Activated CD4-positive, alpha-beta T cell treated with anti-CD3 and anti-CD28 coated beads, Interleukin-2, Interleukin-4, amounts not matched to agents 100 ng/mL and 50 ng/mL, durations not matched to agents 16 hours and 8 hours (primary cell): ENCODE results near the gene GPR179.

ENCODE experiments used
- DNase-seq: peaks from one replicate; pipeline ENCODE4 v3.0.0-alpha.2; 2020; ENCODE audit warnings: low spot score

The GPR179 gene

DNA sequence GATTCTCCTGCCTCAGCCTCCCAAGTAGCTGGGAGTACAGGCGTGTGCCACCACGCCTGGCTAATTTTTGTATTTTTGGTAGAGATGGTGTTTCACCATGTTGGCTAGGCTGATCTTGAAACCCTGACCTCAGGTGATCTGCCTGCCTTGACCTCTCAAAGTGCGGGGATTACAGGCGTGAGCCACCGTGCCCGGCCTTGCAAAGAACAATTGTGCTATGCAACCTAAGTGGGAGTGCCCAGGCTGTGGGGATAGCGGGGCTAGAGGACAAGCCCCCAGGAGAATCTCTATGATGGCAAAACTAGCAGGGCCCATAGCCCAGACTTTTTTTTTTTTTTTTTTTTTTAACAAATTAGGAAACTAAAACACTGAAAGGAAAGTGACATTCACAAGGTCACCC, 2.0 kb upstream of the GPR179 start:
- DNase-seq: no peak

- no peak for DNase-seq
Observed at GRCh38 chr17:38344420-38344745, 627 bp upstream of the GPR179 start.

- no peak for DNase-seq
Observed at GRCh38 chr17:38342886-38343607, 709 bp downstream of the GPR179 start.

GRCh38 chr17:38341035-38341721, 2.6 kb downstream of the GPR179 start:
- DNase-seq: no peak

DNA sequence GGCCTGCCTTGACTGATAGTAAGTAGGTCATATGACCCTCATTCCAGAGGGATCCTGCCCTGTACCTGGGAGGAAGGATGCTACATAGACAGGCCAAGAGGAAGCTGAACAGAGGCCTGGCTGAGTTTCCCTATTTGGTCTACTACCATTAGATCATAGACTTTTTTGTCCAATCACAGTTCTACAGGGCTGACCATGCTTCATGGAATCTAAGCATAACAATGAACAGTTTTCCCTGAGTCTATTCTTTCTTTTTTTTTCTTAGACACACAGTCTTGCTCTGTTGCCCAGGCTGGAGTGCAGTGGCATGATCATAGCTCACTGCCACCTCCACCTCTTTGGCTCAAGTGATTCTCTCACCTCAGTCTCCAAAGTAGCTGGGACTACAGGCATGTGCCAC, 3.9 kb downstream of the GPR179 start:
- DNase-seq: no peak

GRCh38 chr17:38338535-38338934, 5.2 kb downstream of the GPR179 start:
- no peak for DNase-seq

DNA sequence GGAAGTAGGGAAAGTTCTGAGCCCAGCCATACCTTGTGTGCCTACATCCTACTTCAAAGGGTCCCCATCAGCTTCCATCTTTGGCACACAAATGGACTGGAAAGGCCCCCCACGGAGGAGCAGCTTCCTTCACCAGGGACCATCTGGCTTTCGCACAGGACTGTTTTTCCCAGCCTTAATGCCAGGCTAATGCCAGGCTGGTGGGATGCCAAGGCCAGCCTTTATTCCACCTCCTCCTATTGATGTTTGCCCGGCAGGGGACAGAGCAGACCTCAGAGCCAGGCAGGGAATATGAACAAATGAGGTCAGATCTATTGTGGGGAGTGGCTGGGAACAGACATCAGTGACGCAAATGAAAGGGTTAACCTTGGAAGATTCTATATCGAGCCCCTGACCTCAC, 5.7 kb downstream of the GPR179 start:
- no peak for DNase-seq

DNA sequence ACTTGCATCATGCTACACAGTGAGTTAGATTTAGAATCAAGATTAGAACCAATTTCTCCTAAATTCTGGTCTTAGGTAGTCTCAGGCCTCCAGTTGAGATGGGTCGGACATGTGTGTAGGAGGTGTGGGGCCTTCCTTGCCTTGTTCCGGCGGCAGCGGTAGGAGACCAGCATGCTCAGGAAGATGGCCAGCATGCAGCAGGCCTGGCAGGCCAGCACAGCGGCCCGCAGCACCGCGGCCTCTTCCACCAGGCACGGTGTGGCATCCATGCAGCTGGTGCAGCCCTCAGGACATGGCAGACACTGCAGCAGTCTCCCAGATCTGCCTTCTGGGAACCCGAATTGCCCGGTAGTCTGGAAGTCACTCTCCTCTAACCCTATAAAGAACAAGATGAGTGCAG, 6.9 kb downstream of the GPR179 start:
- DNase-seq: no peak

DNA sequence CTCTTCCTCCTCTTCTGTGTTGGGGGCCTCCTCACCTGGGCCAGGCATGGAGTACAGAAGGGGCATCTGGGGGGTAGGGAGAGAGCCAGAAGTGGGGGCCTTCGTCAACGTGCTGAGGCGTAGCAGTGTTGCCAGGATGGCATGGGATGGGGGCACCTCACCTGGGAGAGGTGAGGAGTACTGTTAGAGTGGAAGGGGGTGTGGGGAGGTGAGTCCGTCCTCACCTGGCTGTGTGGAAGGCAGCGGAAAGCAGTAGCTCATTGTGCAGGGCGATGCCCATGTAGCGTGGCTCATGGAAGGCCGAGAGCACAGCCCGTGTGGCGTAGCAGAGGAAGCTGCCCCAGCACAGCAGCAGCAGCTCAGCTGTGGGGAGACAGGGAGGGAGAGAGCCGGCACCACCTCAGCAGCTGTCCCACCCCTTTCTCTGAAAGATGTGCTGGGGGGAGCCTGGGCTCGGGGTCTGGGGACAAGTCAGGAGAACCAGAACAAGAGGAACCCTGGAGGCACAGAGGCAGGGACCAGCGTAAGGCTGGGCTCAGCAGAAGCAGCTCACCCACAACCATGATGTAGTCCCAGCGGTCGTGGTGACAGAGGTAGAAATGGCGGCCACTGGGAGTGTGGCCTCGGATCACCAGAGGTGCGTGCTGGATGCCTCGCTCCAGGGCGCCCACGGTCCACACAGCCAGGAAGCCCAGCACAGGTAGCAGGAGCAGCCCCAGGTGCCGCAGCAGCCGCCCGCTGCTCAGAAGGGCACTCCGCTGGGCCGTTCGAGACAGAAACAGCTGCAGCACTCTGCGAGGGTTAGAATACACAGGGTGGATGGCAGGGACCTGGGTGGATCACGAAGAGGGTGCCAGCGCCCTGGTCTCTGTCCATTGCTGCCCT, 9.0 kb downstream of the GPR179 start:
- no peak for DNase-seq

- peak; percentile 54 for DNase-seq
Observed at GRCh38 chr17:38333635-38334295, 10.0 kb downstream of the GPR179 start.

GRCh38 chr17:38332735-38333134, 11.0 kb downstream of the GPR179 start:
- no peak for DNase-seq

GRCh38 chr17:38330941-38331411, 12.8 kb downstream of the GPR179 start:
- DNase-seq: no peak

- DNase-seq: no peak
Observed at GRCh38 chr17:38329808-38330730, 13.7 kb downstream of the GPR179 start.

- no peak for DNase-seq
Observed at GRCh38 chr17:38329284-38329683, 14.5 kb downstream of the GPR179 start.

DNA sequence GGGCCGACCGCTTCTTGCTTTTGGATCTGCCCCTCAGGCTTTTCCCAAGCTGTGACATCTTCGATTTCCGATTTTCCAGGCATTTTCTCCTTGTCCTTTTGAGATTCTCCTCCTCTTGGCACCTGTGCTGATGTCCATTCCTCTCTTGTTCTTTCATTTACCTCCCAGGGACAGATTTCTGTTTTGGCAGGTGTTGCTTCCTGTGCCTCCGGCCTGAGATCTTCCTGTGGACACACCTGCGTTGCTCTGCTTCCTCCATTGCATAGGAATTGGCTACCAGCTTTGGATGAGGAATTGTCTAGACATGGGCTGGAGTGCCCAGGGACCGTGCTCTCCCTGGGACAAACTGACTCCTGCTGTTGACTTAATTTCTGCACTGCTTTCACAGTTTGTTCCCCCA, 15.1 kb downstream of the GPR179 start:
- DNase-seq: no peak

GRCh38 chr17:38327936-38328335, 15.8 kb downstream of the GPR179 start:
- no peak for DNase-seq

GRCh38 chr17:38326996-38327792, 16.6 kb downstream of the GPR179 start:
- DNase-seq: no peak

GRCh38 chr17:38325221-38325851, 18.4 kb downstream of the GPR179 start:
- DNase-seq: no peak

DNA sequence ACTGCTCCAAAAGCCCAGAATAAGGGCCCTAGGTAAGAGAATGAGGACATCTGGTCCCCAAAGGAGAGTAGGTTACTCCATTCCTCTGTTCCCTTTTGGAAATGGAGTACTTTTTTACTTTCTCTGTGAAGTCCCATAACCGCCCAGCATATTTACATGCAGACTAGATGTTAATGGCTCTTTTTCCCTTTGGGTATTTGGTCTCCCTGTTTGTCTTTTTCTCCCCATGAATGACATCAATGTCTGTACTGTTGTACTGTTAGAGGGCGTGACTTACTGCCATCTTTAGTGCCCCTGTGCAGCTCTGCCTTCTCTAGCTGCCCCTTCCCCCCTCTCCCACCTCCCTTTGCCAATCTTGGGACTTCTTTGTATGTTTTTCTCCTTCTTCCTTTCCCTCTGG, 19.0 kb downstream of the GPR179 start:
- DNase-seq: no peak

- DNase-seq: no peak
Observed at GRCh38 chr17:38324141-38324697, 19.5 kb downstream of the GPR179 start.
